ENCODE data around the gene MRPL9.

The MRPL9 gene

GRCh38 chr1:151802372-151802771, 39.1 kb upstream of the MRPL9 start:
- no peaks in the 10 kb centered on the region for H3K36me3 ChIP-seq (ENCODE audit: control insufficient read depth in 1 of 2, insufficient read depth in 2 of 2, low read length in 2 of 2)
- H3K4me3 ChIP-seq (ENCODE audit: low read depth in 1 of 2, low read length in 2 of 2): no peak overlapping the region
- H3K27ac ChIP-seq (ENCODE audit: low read length): no peak overlapping the region
- H3K27me3 ChIP-seq (ENCODE audit: low read depth, low read length): no peaks in the 10 kb centered on the region
- no peaks in the 10 kb centered on the region for H3K4me1 ChIP-seq (ENCODE audit: control insufficient read depth in 1 of 2, insufficient read depth in 2 of 2, low read length in 2 of 2)
- H3K9me3 ChIP-seq (ENCODE audit: control insufficient read depth in 1 of 2, low read length in 2 of 2): no peaks in the 10 kb centered on the region

GRCh38 chr1:151801846-151802245, 38.5 kb upstream of the MRPL9 start:
- Histone ChIP-seq H3K36me3 (ENCODE audit: control insufficient read depth in 1 of 2, insufficient read depth in 2 of 2, low read length in 2 of 2) (no peaks in the 10 kb centered on the region), H3K4me3 (ENCODE audit: low read depth in 1 of 2, low read length in 2 of 2) (no peak overlapping the region), H3K9me3 (ENCODE audit: control insufficient read depth in 1 of 2, low read length in 2 of 2) (no peaks in the 10 kb centered on the region), H3K4me1 (ENCODE audit: control insufficient read depth in 1 of 2, insufficient read depth in 2 of 2, low read length in 2 of 2) (no peaks in the 10 kb centered on the region), H3K27me3 (ENCODE audit: low read depth, low read length) (no peaks in the 10 kb centered on the region), H3K27ac (ENCODE audit: low read length) (no peak overlapping the region)

GRCh38 chr1:151801310-151801820, 38.1 kb upstream of the MRPL9 start:
- Histone ChIP-seq H3K27me3 (ENCODE audit: low read depth, low read length) (no peaks in the 10 kb centered on the region), H3K4me1 (ENCODE audit: control insufficient read depth in 1 of 2, insufficient read depth in 2 of 2, low read length in 2 of 2) (no peaks in the 10 kb centered on the region), H3K27ac (ENCODE audit: low read length) (no peak overlapping the region), H3K36me3 (ENCODE audit: control insufficient read depth in 1 of 2, insufficient read depth in 2 of 2, low read length in 2 of 2) (no peaks in the 10 kb centered on the region), H3K9me3 (ENCODE audit: control insufficient read depth in 1 of 2, low read length in 2 of 2) (no peaks in the 10 kb centered on the region), H3K4me3 (ENCODE audit: low read depth in 1 of 2, low read length in 2 of 2) (no peak overlapping the region)

GRCh38 chr1:151800830-151801229, 37.5 kb upstream of the MRPL9 start:
- H3K36me3 ChIP-seq (ENCODE audit: control insufficient read depth in 1 of 2, insufficient read depth in 2 of 2, low read length in 2 of 2): no peaks in the 10 kb centered on the region
- H3K4me1 ChIP-seq (ENCODE audit: control insufficient read depth in 1 of 2, insufficient read depth in 2 of 2, low read length in 2 of 2): no peaks in the 10 kb centered on the region
- H3K9me3 ChIP-seq (ENCODE audit: control insufficient read depth in 1 of 2, low read length in 2 of 2): no peaks in the 10 kb centered on the region
- no peaks in the 10 kb centered on the region for H3K27me3 ChIP-seq (ENCODE audit: low read depth, low read length)
- no peak overlapping the region for H3K27ac ChIP-seq (ENCODE audit: low read length)
- no peak overlapping the region for H3K4me3 ChIP-seq (ENCODE audit: low read depth in 1 of 2, low read length in 2 of 2)

- no peaks in the 10 kb centered on the region for H3K9me3 ChIP-seq (ENCODE audit: control insufficient read depth in 1 of 2, low read length in 2 of 2)
- no peak overlapping the region for H3K27ac ChIP-seq (ENCODE audit: low read length)
- H3K36me3 ChIP-seq (ENCODE audit: control insufficient read depth in 1 of 2, insufficient read depth in 2 of 2, low read length in 2 of 2): no peaks in the 10 kb centered on the region
- H3K4me1 ChIP-seq (ENCODE audit: control insufficient read depth in 1 of 2, insufficient read depth in 2 of 2, low read length in 2 of 2): no peaks in the 10 kb centered on the region
- no peak overlapping the region for H3K4me3 ChIP-seq (ENCODE audit: low read depth in 1 of 2, low read length in 2 of 2)
- no peaks in the 10 kb centered on the region for H3K27me3 ChIP-seq (ENCODE audit: low read depth, low read length)
Measured at GRCh38 chr1:151799179-151800022, 36.1 kb upstream of the MRPL9 start.

GRCh38 chr1:151798571-151798970, 35.3 kb upstream of the MRPL9 start:
- no peaks in the 10 kb centered on the region for H3K9me3 ChIP-seq (ENCODE audit: control insufficient read depth in 1 of 2, low read length in 2 of 2)
- no peak overlapping the region for H3K4me3 ChIP-seq (ENCODE audit: low read depth in 1 of 2, low read length in 2 of 2)
- no peaks in the 10 kb centered on the region for H3K4me1 ChIP-seq (ENCODE audit: control insufficient read depth in 1 of 2, insufficient read depth in 2 of 2, low read length in 2 of 2)
- no peaks in the 10 kb centered on the region for H3K27me3 ChIP-seq (ENCODE audit: low read depth, low read length)
- H3K27ac ChIP-seq (ENCODE audit: low read length): no peak overlapping the region
- no peaks in the 10 kb centered on the region for H3K36me3 ChIP-seq (ENCODE audit: control insufficient read depth in 1 of 2, insufficient read depth in 2 of 2, low read length in 2 of 2)

- Histone ChIP-seq H3K4me1 (ENCODE audit: control insufficient read depth in 1 of 2, insufficient read depth in 2 of 2, low read length in 2 of 2) (peaks cover 0 to 10% of the 10 kb centered on the region in 2 donors), H3K9me3 (ENCODE audit: control insufficient read depth in 1 of 2, low read length in 2 of 2) (no peaks in the 10 kb centered on the region), H3K36me3 (ENCODE audit: control insufficient read depth in 1 of 2, insufficient read depth in 2 of 2, low read length in 2 of 2) (no peaks in the 10 kb centered on the region), H3K27me3 (ENCODE audit: low read depth, low read length) (no peaks in the 10 kb centered on the region), H3K4me3 (ENCODE audit: low read depth in 1 of 2, low read length in 2 of 2) (peak overlapping the region; percentile 84 to 100), H3K27ac (ENCODE audit: low read length) (peak overlapping the region; percentile 45)
Measured at GRCh38 chr1:151790940-151791651, 27.8 kb upstream of the MRPL9 start.

GRCh38 chr1:151790071-151790939, 27.0 kb upstream of the MRPL9 start, which contains the start of gene TDRKH:
Gene TDRKH, minus strand, starts transcription at chr1:151790500. Its CDS starts 7,478 bp downstream, at chr1:151783022.
- Histone ChIP-seq H3K4me1 (ENCODE audit: control insufficient read depth in 1 of 2, insufficient read depth in 2 of 2, low read length in 2 of 2) (peaks cover 0 to 10% of the 10 kb centered on the region in 2 donors), H3K4me3 (ENCODE audit: low read depth in 1 of 2, low read length in 2 of 2) (peak within 1 kb of the TSS; percentile 84 to 100), H3K9me3 (ENCODE audit: control insufficient read depth in 1 of 2, low read length in 2 of 2) (no peaks in the 10 kb centered on the region), H3K27me3 (ENCODE audit: low read depth, low read length) (no peaks in the 10 kb centered on the region), H3K27ac (ENCODE audit: low read length) (peak within 1 kb of the TSS; percentile 45), H3K36me3 (ENCODE audit: control insufficient read depth in 1 of 2, insufficient read depth in 2 of 2, low read length in 2 of 2) (no peaks in the 10 kb centered on the region)

- no peaks in the 10 kb centered on the region for H3K9me3 ChIP-seq (ENCODE audit: control insufficient read depth in 1 of 2, low read length in 2 of 2)
- no peak overlapping the region for H3K27ac ChIP-seq (ENCODE audit: low read length)
- H3K4me3 ChIP-seq (ENCODE audit: low read depth in 1 of 2, low read length in 2 of 2): no peak overlapping the region
- peaks cover 0 to 10% of the 10 kb centered on the region in 2 donors for H3K4me1 ChIP-seq (ENCODE audit: control insufficient read depth in 1 of 2, insufficient read depth in 2 of 2, low read length in 2 of 2)
- H3K27me3 ChIP-seq (ENCODE audit: low read depth, low read length): no peaks in the 10 kb centered on the region
- no peaks in the 10 kb centered on the region for H3K36me3 ChIP-seq (ENCODE audit: control insufficient read depth in 1 of 2, insufficient read depth in 2 of 2, low read length in 2 of 2)
Measured at GRCh38 chr1:151787689-151788088, 24.4 kb upstream of the MRPL9 start.

- Histone ChIP-seq H3K36me3 (ENCODE audit: control insufficient read depth in 1 of 2, insufficient read depth in 2 of 2, low read length in 2 of 2) (peaks cover 0 to 23% of the 10 kb centered on the region in 2 donors), H3K9me3 (ENCODE audit: control insufficient read depth in 1 of 2, low read length in 2 of 2) (no peaks in the 10 kb centered on the region), H3K27ac (ENCODE audit: low read length) (no peak overlapping the region), H3K27me3 (ENCODE audit: low read depth, low read length) (no peaks in the 10 kb centered on the region), H3K4me3 (ENCODE audit: low read depth in 1 of 2, low read length in 2 of 2) (no peak overlapping the region), H3K4me1 (ENCODE audit: control insufficient read depth in 1 of 2, insufficient read depth in 2 of 2, low read length in 2 of 2) (no peaks in the 10 kb centered on the region)
Measured at GRCh38 chr1:151783796-151784195, 20.5 kb upstream of the MRPL9 start.

- Histone ChIP-seq H3K4me3 (ENCODE audit: low read depth in 1 of 2, low read length in 2 of 2) (no peak overlapping the region), H3K27ac (ENCODE audit: low read length) (no peak overlapping the region), H3K4me1 (ENCODE audit: control insufficient read depth in 1 of 2, insufficient read depth in 2 of 2, low read length in 2 of 2) (no peaks in the 10 kb centered on the region), H3K9me3 (ENCODE audit: control insufficient read depth in 1 of 2, low read length in 2 of 2) (no peaks in the 10 kb centered on the region), H3K27me3 (ENCODE audit: low read depth, low read length) (no peaks in the 10 kb centered on the region), H3K36me3 (ENCODE audit: control insufficient read depth in 1 of 2, insufficient read depth in 2 of 2, low read length in 2 of 2) (peaks cover 0 to 29% of the 10 kb centered on the region in 2 donors)
Measured at GRCh38 chr1:151782741-151783140, 19.4 kb upstream of the MRPL9 start.

All from muscle layer of duodenum (tissue), 2 donors.